KMS-11 (cell line): Measurements from ENCODE around the gene LRRC75A.
"Not testable (repeated sequence)": the region's sequence is repeated elsewhere in the genome, so short reads cannot be mapped to it uniquely, and the experiment has no call there.

Source experiments
- H2AFZ ChIP-seq: fragments of 200-600 bp; sonication (generic); 2 replicates; pipeline ENCODE4 v1.6.1; 2016; ENCODE audit warnings: antibody characterized with exemption, mixed run types, low read depth
- H3K27ac ChIP-seq: fragments of 200-600 bp; sonication (generic); 2 replicates; pipeline ENCODE4 v1.6.1; 2016; ENCODE audit warnings: mild to moderate bottlenecking, mixed run types
- H3K27me3 ChIP-seq: fragments of 200-600 bp; sonication (generic); 2 replicates; pipeline ENCODE4 v1.6.1; 2017; ENCODE audit warnings: mild to moderate bottlenecking, low read depth, mixed run types, moderate library complexity; ENCODE audit not compliant: insufficient read depth
- H3K36me3 ChIP-seq: fragments of 200-600 bp; sonication (generic); 2 replicates; pipeline ENCODE4 v1.6.1; 2017; ENCODE audit warnings: mild to moderate bottlenecking, mixed run types; ENCODE audit not compliant: insufficient read depth
- H3K4me1 ChIP-seq: fragments of 200-600 bp; sonication (generic); 2 replicates; pipeline ENCODE4 v1.6.1; 2016; ENCODE audit warnings: mild to moderate bottlenecking, low read depth, mixed run types; ENCODE audit not compliant: poor library complexity, severe bottlenecking
- H3K4me2 ChIP-seq: fragments of 200-600 bp; sonication (generic); 2 replicates; pipeline ENCODE4 v1.7.0; 2016; ENCODE audit warnings: mild to moderate bottlenecking, mixed run types
- H3K4me3 ChIP-seq: fragments of 200-600 bp; sonication (generic); IDR thresholded peaks from 2 replicates; pipeline ENCODE4 v1.6.1; 2017; ENCODE audit warnings: low read depth, low read length, mixed read lengths; ENCODE audit not compliant: insufficient read depth
- H3K79me2 ChIP-seq: fragments of 200-600 bp; sonication (generic); 2 replicates; pipeline ENCODE4 v1.6.1; 2016; ENCODE audit warnings: low read depth, mixed run types; ENCODE audit not compliant: insufficient read depth
- H3K9ac ChIP-seq: fragments of 200-600 bp; sonication (generic); 2 replicates; pipeline ENCODE4 v1.6.1; 2016; ENCODE audit warnings: mild to moderate bottlenecking, mixed run types
- H4K20me1 ChIP-seq: fragments of 200-600 bp; sonication (generic); 2 replicates; pipeline ENCODE4 v1.6.1; 2016; ENCODE audit warnings: mild to moderate bottlenecking, mixed run types; ENCODE audit not compliant: insufficient read depth
- CTCF ChIP-seq: fragments of 200-600 bp; sonication (generic); conservative IDR thresholded peaks from 2 replicates; pipeline ENCODE4 v1.6.1; 2017; ENCODE audit warnings: low read depth, mild to moderate bottlenecking, antibody characterized with exemption, low read length, moderate library complexity, mixed read lengths

LRRC75A gene

GRCh38 chr17:16527298-16527697, 35.3 kb upstream of the LRRC75A start:
- H3K4me1 ChIP-seq, result no peaks in the 10 kb centered on the region
- no peak overlapping the region for H3K9ac ChIP-seq
- H2AFZ ChIP-seq, result no peak overlapping the region
- H3K27me3 ChIP-seq, result no peaks in the 10 kb centered on the region
- no peaks in the 10 kb centered on the region for H3K79me2 ChIP-seq
- H3K4me2 ChIP-seq, result no peak overlapping the region
- no peak overlapping the region for H3K4me3 ChIP-seq
- TF ChIP-seq CTCF, result no peak
- H3K36me3 ChIP-seq, result no peaks in the 10 kb centered on the region
- H3K27ac ChIP-seq, result no peak overlapping the region
- H4K20me1 ChIP-seq, result no peaks in the 10 kb centered on the region

GRCh38 chr17:16525556-16525955, 33.6 kb upstream of the LRRC75A start:
- not testable (repeated sequence) for H3K27ac ChIP-seq, H3K9ac ChIP-seq, H3K36me3 ChIP-seq

GRCh38 chr17:16521070-16521727, 29.2 kb upstream of the LRRC75A start:
- Histone ChIP-seq H2AFZ (peak overlapping the region; percentile 89), H3K79me2 (no peaks in the 10 kb centered on the region), H3K9ac (no peak overlapping the region), H3K4me3 (no peak overlapping the region), H3K27me3 (no peaks in the 10 kb centered on the region), H3K4me1 (no peaks in the 10 kb centered on the region), H4K20me1 (no peaks in the 10 kb centered on the region), H3K36me3 (no peaks in the 10 kb centered on the region), H3K4me2 (no peak overlapping the region), H3K27ac (no peak overlapping the region)
- peak; percentile 84 for TF ChIP-seq CTCF

More at GRCh38 chr17:16525556-16525955, 33.6 kb upstream of the LRRC75A start:
- not testable (repeated sequence) for H4K20me1 ChIP-seq, H3K4me2 ChIP-seq, H3K27me3 ChIP-seq, H3K79me2 ChIP-seq, H2AFZ ChIP-seq, H3K4me1 ChIP-seq, H3K4me3 ChIP-seq

GRCh38 chr17:16519021-16519420, 27.0 kb upstream of the LRRC75A start:
- Histone ChIP-seq H3K27me3 (no peaks in the 10 kb centered on the region), H3K4me3 (no peak overlapping the region), H3K79me2 (no peaks in the 10 kb centered on the region)

More at GRCh38 chr17:16519021-16519420, 27.0 kb upstream of the LRRC75A start:
- no peak for TF ChIP-seq CTCF
- Histone ChIP-seq H3K36me3 (no peaks in the 10 kb centered on the region), H3K4me1 (no peaks in the 10 kb centered on the region), H3K9ac (no peak overlapping the region), H3K4me2 (no peak overlapping the region), H3K27ac (no peak overlapping the region), H2AFZ (no peak overlapping the region), H4K20me1 (no peaks in the 10 kb centered on the region)
